Measurements from ENCODE around the gene MCF2L2. TPM values are rescaled to one million over a fixed set of nuclear protein-coding genes. Genes with fewer than 3 reads are reported as not detected.

Gene MCF2L2
- total and polyA plus RNA-seq, 2 donors (not counting 3 experiments of a cell fraction or from before 2014, with no cell fraction given): 0.15 to 1.1 TPM

- FAIRE-seq (no peak), DNase-seq (ENCODE audit: low read depth, low spot score) (no peak)
- H3K4me3 ChIP-seq (replicated peaks in 1 of 3; ENCODE audit: insufficient read depth in 1 of 3, low read depth in 1 of 3, low read length in 3 of 3): peak overlapping the region in 1 of 3 experiments; percentile 26
- ChIA-PET POLR2A (no interaction called here), CTCF (interaction anchor here (1.0 to 2.1 kb wide), 5 partner anchors 10 to 317 kb away, joined by 3 to 9 read pairs (median 4); no protein-coding TSS in a partner anchor)
- H3K9me3 ChIP-seq (replicated peaks; ENCODE audit: control insufficient read depth, insufficient read depth, low read length): no peaks in the 10 kb centered on the region
- H2AFZ ChIP-seq (ENCODE audit: low read depth, low read length): no peak overlapping the region
- peak overlapping the region; percentile 78 for H3K4me2 ChIP-seq (ENCODE audit: insufficient read depth, low read length)
- intact Hi-C loops (cut with micrococcal nuclease) (no loop called here), dilution Hi-C loops (cut with MboI; ENCODE audit: extremely low pct_ligation_motif_present, low sequenced_read_pairs) (no loop called here)
- no peaks in the 10 kb centered on the region for H4K20me1 ChIP-seq (replicated peaks; ENCODE audit: control insufficient read depth, extremely low read depth, insufficient read depth, low read length)
- no TSS peak for BruUV-seq (replicated peaks)
- H3K36me3 ChIP-seq (ENCODE audit: control insufficient read depth in 2 of 2, extremely low read depth in 1 of 2, insufficient read depth in 2 of 2, low read length in 2 of 2): no peaks in the 10 kb centered on the region
- no peaks in the 10 kb centered on the region for H3K27me3 ChIP-seq (ENCODE audit: control insufficient read depth in 2 of 2, insufficient read depth in 2 of 2, low read length in 2 of 2)
- peaks cover 25% of the 10 kb centered on the region for H3K4me1 ChIP-seq (ENCODE audit: control insufficient read depth, extremely low read depth, insufficient read depth, low read length)
- no peaks in the 10 kb centered on the region for H3K79me2 ChIP-seq (ENCODE audit: control insufficient read depth, insufficient read depth, low read length)
- no peak overlapping the region for H3K27ac ChIP-seq (ENCODE audit: insufficient read depth, low read depth, low read length)
- H3K9me1 ChIP-seq (replicated peaks; ENCODE audit: control insufficient read depth, extremely low read depth, insufficient read depth, low read length): no peaks in the 10 kb centered on the region
- TF ChIP-seq JUN (IDR thresholded peaks at IDR 0.05; ENCODE audit: borderline replicate concordance, insufficient read depth, insufficient read length, low read depth) (no peak), CTCF (IDR thresholded peaks at IDR 0.05; ENCODE audit: extremely low read depth in 1 of 2, insufficient read depth in 1 of 2, low read depth in 1 of 2, low read length in 2 of 2) (no peak), MAX (IDR thresholded peaks at IDR 0.05; ENCODE audit: insufficient read depth, insufficient read length) (no peak), POLR2AphosphoS5 (IDR thresholded peaks at IDR 0.05; ENCODE audit: insufficient read depth, low read depth, low read length) (no peak), POLR2A (IDR thresholded peaks at IDR 0.05; ENCODE audit: low read depth, low read length) (no peak), FOS (IDR thresholded peaks at IDR 0.05; ENCODE audit: borderline replicate concordance, insufficient read depth, low read length) (no peak)
- peak overlapping the region; percentile 22 for H3K9ac ChIP-seq (replicated peaks; ENCODE audit: extremely low read depth, insufficient read depth, low read length)
These were observed 21.4 kb upstream of the MCF2L2 start for GRCh38 chr3:183449791-183450190.
